Effector memory CD8-positive, alpha-beta T cell (primary cell): ENCODE data around the gene PIM3.
A peak's percentile ranks its signal among the peaks of the same experiment; 100 is the strongest.

ENCODE experiments used
- ATAC-seq: fragments of 150-1000 bp; cut with Tn5 transposase; replicated peaks from 2 replicates; pipeline ENCODE4 v1.10.0; 2021; ENCODE audit warnings: mild to moderate bottlenecking, moderate library complexity
- DNase-seq, 3 experiments: peaks; one replicate each; pipeline ENCODE4 v3.0.0; 2021
- H3K27ac Mint-ChIP-seq, 2 donors: one replicate each; pipeline ENCODE4 v1.8.0; 2022; ENCODE audit warnings: mild to moderate bottlenecking in 2 of 2, mixed read lengths in 2 of 2, moderate library complexity in 2 of 2
- H3K27me3 Mint-ChIP-seq, 2 donors: one replicate each; pipeline ENCODE4 v1.8.0; 2022; ENCODE audit warnings: mixed read lengths in 2 of 2
- H3K36me3 Mint-ChIP-seq: one replicate; pipeline ENCODE4 v1.8.0; 2022; ENCODE audit warnings: mild to moderate bottlenecking, moderate library complexity, mixed read lengths; ENCODE audit not compliant: insufficient read depth
- H3K4me1 Mint-ChIP-seq, 2 donors: one replicate each; pipeline ENCODE4 v1.8.0; 2022; ENCODE audit warnings: low read depth in 2 of 2, mixed read lengths in 2 of 2
- H3K4me3 Mint-ChIP-seq, 2 donors: one replicate each; pipeline ENCODE4 v1.8.0; 2022; ENCODE audit warnings: mild to moderate bottlenecking in 2 of 2, mixed read lengths in 2 of 2, moderate library complexity in 2 of 2
- H3K9me3 Mint-ChIP-seq, 2 donors: one replicate each; pipeline ENCODE4 v1.8.0; 2022; ENCODE audit warnings: mixed read lengths in 2 of 2
- total RNA-seq, 9 experiments: gene quantifications; one replicate each; lab custom pipeline; 2026; lab: John Stamatoyannopoulos, UW

The PIM3 gene
- total RNA-seq, result 57.2 to 576 (median 197) reads per million in 9 experiments

DNA sequence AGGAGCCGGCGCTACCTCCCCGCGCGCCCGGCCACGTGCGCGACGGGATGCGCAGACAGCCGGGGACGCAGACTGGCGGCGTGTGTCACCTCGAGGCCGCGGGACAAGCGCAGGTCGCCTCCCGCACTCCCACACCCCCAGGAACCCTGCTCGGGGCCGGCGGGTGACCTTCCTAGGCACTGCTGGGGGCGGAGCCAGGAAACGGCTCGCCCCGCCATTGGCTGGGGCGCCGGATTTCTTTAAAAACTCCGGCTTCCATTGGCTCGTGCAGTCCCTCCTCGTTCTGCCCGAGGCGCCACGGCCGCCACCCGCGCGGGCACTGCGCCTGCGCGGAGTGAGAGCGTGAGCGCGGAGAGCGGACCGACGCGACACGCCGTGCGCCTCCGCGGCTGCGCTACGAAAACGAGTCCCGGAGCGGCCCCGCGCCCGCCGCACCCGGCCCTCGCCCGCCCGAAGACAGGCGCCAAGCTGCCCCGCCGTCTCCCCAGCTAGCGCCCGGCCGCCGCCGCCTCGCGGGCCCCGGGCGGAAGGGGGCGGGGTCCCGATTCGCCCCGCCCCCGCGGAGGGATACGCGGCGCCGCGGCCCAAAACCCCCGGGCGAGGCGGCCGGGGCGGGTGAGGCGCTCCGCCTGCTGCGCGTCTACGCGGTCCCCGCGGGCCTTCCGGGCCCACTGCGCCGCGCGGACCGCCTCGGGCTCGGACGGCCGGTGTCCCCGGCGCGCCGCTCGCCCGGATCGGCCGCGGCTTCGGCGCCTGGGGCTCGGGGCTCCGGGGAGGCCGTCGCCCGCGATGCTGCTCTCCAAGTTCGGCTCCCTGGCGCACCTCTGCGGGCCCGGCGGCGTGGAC, at the start of gene PIM3:
PIM3 (plus strand) TSS at position 614 of the 846 bp plus-strand sequence; CDS start at position 790, 176 bp downstream.
- DNase-seq, result peak; percentile 81 to 84 (median 82)
- H3K9me3 Mint-ChIP-seq, result no peaks in the 10 kb centered on the region
- peak within 1 kb of the TSS; percentile 96 to 98 for H3K27ac Mint-ChIP-seq
- H3K4me3 Mint-ChIP-seq, result peak within 1 kb of the TSS; percentile 88 to 95
- peaks cover 72% of the 10 kb centered on the region for H3K36me3 Mint-ChIP-seq
- ATAC-seq, result peak; percentile 61
- no peaks in the 10 kb centered on the region for H3K27me3 Mint-ChIP-seq
- peaks cover 16 to 19% of the 10 kb centered on the region in 2 donors for H3K4me1 Mint-ChIP-seq

DNA sequence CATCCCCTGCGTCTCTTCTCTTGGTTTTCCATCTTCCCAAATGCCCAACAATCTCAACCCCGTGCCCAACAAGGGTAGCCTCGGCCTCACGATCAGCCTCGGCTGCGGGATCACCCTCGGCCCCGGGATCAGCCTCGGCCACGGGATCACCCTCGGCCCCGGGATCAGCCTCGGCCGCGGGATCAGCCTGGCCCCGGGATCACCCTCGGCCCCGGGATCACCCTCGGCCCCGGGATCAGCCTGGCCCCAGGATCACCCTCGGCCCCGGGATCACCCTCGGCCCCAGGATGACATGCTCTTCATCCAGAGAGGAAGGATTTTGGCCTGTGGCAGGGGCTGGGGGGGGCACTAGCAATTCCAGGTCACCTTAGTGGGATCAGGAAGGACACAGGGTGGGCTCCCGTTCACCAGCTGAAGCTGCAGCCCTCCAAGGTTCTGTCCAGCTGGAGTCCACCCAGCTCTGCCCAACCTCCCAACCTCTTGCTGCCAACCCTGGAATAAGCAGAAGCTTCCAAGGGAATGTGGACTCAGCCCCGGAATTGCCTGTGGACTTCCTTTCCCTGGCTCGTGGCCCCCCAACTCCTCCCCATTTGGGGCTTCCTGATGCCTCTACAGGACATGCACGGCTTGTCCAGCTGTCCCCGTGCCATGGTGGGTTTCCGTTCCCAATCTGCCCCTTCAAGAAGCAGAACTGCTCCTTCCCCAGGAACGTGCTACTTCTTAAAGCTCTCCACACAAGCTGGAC, 48.5 kb upstream of the PIM3 start:
- Mint-ChIP-seq H3K27me3 (no peaks in the 10 kb centered on the region), H3K9me3 (no peaks in the 10 kb centered on the region), H3K4me1 (peaks cover 11 to 18% of the 10 kb centered on the region in 2 donors), H3K4me3 (no peak overlapping the region), H3K27ac (no peak overlapping the region), H3K36me3 (peaks cover 35% of the 10 kb centered on the region)
- ATAC-seq (no peak), DNase-seq (no peak)

DNA sequence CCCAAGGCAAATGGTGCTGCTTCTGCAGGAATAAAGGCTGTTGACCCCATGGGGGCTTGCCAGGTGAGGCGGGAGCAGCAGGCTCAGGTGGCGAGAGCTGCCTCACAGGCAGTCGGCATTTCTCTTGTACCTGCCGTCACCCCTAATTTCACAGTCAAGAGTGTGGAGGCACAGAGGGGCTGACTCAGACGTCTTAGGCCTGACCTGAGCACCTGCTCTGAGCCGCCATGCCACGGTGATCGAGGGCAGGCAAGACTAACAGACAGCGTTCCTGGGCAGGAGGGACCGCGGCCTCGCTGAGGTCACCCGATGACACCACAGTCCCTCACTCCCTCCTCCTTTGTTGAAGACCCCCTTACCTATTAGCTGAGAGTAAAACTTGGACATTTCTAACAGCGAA, 47.5 kb upstream of the PIM3 start:
- Mint-ChIP-seq H3K9me3 (no peaks in the 10 kb centered on the region), H3K27me3 (no peaks in the 10 kb centered on the region), H3K27ac (no peak overlapping the region), H3K4me1 (peaks cover 5 to 18% of the 10 kb centered on the region in 2 donors), H3K4me3 (no peak overlapping the region), H3K36me3 (peaks cover 27% of the 10 kb centered on the region)
- no peak for ATAC-seq
- DNase-seq, result no peak

DNA sequence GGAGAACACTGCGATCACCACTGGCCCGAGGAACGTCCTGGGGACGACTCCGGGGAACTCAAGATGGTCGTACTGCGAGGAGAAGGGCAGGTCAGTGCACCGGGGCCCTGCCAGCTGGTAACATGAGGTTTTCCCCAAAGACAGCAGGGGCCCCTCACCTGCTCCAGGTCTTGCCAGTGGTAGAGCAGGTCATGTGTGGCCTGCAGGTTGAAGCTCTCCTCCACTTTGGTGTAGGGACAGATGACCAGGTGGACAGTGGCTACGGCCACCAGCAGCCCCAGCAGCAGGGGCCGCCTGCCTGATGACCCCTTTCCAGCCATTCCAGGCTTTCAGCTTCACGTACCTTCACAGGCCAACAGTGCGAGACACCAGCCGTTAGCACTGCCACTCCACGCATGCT, 47.1 kb upstream of the PIM3 start:
- peaks cover 24% of the 10 kb centered on the region for H3K36me3 Mint-ChIP-seq
- ATAC-seq, result no peak
- H3K4me1 Mint-ChIP-seq, result peaks cover 5 to 18% of the 10 kb centered on the region in 2 donors
- no peak overlapping the region for H3K27ac Mint-ChIP-seq
- no peak for DNase-seq
- no peaks in the 10 kb centered on the region for H3K9me3 Mint-ChIP-seq
- H3K4me3 Mint-ChIP-seq, result no peak overlapping the region
- H3K27me3 Mint-ChIP-seq, result no peaks in the 10 kb centered on the region

DNA sequence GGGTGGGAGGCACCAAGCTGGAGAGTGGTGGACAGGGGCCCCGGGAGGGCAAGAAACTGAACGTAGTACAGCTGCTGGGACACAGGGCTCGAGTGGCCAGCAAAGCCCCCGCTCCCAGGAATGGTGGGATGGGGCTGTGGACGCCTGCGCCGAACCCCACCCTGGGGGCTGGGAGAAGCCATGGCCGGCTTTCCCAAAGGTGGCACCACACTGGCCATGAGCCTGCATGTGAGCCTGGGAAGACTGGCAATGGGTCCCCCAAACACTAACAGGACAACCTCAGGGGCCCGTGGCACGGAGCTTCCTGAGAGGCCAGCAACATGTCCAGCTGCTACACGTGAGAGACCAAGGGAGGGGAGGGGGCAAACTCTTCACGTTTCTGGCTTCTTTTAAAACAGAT, 46.3 kb upstream of the PIM3 start:
- H3K27me3 Mint-ChIP-seq, result no peaks in the 10 kb centered on the region
- DNase-seq (no peak), ATAC-seq (no peak)
- H3K4me3 Mint-ChIP-seq, result no peak overlapping the region
- no peak overlapping the region for H3K27ac Mint-ChIP-seq
- H3K36me3 Mint-ChIP-seq, result peaks cover 19% of the 10 kb centered on the region
- no peaks in the 10 kb centered on the region for H3K9me3 Mint-ChIP-seq
- peaks cover 5 to 18% of the 10 kb centered on the region in 2 donors for H3K4me1 Mint-ChIP-seq

DNA sequence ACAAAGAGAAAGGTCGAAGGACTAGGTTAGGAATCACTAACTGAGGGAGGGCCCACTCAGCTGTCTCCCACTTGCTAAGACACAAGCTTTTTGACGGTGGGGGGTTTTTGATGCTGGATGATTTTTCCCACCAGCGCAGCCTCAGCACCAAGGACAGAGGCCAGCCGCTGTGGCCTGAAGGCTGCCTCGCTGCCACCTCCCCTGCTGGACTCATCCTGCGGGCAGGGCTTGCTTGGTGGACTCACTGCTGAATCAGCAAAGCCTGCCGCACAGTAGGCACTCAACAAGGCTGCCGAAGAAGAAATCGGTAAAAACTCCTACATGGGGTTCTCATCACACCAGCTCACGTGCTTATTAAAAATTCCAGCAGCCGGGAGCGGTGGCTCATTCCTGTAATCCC, 45.0 kb upstream of the PIM3 start:
- Mint-ChIP-seq H3K4me1 (peaks cover 12 to 21% of the 10 kb centered on the region in 2 donors), H3K4me3 (no peak overlapping the region), H3K9me3 (no peaks in the 10 kb centered on the region), H3K36me3 (peaks cover 20% of the 10 kb centered on the region), H3K27me3 (no peaks in the 10 kb centered on the region), H3K27ac (no peak overlapping the region)
- no peak for DNase-seq
- no peak for ATAC-seq

DNA sequence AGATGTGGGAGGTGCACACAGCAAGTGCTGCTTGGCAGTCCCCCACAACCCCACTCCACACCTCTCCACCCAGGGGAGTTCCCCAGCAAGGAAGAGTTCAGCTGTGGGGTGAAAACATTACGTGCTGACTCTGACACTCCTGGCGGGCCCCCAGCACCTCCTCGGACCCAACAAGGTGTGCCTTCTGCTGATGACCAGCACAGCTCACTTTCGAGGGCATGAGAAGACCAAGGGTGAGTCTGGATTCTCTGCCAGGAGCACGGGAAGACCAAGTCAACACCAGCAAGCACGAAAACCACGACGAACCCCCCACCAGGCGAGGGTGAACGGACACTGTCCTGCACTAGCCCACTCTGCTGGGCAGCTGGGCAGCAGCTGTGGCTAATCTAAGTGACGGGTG, 43.7 kb upstream of the PIM3 start:
- Mint-ChIP-seq H3K27ac (peak overlapping the region; percentile 20 to 79), H3K4me1 (peaks cover 12 to 20% of the 10 kb centered on the region in 2 donors), H3K4me3 (peak overlapping the region; percentile 85 to 92), H3K27me3 (no peaks in the 10 kb centered on the region), H3K36me3 (peaks cover 16% of the 10 kb centered on the region), H3K9me3 (no peaks in the 10 kb centered on the region)
- no peak for ATAC-seq
- no peak for DNase-seq

DNA sequence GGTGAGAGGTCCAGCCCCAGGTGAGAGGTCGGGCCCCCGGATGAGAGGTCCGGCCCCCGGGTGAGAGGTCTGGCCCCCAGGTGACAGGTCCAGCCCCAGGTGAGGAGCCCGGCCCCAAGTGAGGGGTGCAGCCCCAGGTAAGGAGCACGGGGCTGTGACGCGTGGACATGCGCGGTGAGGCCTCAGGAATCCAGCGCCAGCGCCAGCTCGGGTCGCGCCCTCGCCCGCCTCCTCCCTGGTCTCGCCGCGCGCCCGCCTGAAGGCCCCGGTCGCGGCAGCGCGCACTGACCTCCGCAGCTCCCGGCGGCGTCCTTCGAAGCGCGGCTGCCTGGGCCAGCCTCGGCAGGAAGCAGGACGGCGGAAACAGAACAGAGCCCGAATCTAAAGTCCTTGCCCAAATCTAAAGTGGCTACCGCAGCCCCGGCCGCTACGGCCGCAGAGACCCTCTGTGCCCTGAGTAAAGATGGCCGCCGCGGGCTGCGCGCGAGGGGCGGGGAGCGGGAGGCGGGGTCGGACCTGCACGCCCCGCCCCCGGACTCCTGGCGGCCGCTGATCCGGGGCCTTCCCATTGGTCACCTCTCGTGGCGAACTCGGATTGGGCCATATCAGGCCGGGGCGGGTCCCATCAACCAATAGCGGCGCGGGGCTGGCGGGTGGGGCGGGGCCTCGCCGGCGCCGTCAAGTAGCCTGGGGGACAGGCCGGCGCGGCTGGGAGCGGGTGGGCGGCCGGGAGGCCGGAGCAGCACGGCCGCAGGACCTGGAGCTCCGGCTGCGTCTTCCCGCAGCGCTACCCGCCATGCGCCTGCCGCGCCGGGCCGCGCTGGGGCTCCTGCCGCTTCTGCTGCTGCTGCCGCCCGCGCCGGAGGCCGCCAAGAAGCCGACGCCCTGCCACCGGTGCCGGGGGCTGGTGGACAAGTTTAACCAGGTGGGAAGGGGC, 42.3 kb upstream of the PIM3 start, which contains the start of the genes ALG12 and CRELD2:
ALG12 (minus strand) TSS at position 465 of the 937 bp plus-strand sequence. CDS start 4,673 bp downstream, outside the sequence.
CRELD2 (plus strand) TSS at position 661 of the 937 bp plus-strand sequence; CDS start at position 797, 136 bp downstream.
- Mint-ChIP-seq H3K27me3 (no peaks in the 10 kb centered on the region), H3K4me3 (peak within 1 kb of the TSS; percentile 85 to 92), H3K27ac (peak within 1 kb of the TSS; percentile 71 to 79), H3K36me3 (peaks cover 9% of the 10 kb centered on the region), H3K9me3 (no peaks in the 10 kb centered on the region), H3K4me1 (peaks cover 12 to 20% of the 10 kb centered on the region in 2 donors)
- DNase-seq (peak; percentile 94 to 95 (median 94)), ATAC-seq (peak; percentile 95)

DNA sequence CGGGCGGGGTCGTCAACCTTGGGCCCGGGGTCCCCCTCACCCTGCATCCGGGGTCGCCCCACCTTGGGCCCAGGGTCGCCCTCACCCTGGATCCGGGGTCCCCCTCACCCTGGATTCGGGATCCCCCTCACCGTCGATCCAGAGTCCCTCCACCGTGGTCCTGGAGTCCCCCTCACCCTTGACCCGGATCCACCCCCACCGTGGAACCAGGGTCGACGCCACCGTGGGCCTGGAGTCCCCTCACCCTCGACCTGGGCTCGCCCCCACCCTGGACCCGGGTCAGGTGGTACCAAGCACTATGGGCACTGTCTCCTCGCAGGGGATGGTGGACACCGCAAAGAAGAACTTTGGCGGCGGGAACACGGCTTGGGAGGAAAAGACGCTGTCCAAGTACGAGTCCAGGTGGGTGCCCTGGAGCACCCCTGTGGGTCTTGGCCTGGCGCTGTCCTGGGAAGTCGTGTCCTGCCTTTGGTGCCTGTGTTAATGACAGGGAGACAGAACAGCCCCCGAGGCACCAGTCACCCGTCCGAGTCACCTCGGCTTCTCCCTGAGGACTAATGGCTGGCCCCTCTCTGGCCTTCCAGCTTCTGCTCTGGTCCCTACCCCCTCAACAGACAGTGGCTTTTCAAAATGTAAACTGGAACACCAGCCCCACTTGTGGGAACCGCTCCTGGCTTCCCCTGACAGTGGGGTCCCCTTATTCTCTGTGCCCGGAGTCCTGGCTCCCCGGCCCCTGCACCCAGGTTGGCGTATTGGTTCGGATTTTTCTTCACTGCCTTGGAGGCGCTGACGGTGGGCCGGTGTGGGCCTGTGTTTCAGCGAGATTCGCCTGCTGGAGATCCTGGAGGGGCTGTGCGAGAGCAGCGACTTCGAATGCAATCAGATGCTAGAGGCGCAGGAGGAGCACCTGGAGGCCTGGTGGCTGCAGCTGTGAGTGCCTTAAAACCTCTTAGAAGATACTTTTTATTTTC, 41.4 kb upstream of the PIM3 start:
- Mint-ChIP-seq H3K4me1 (peaks cover 12 to 20% of the 10 kb centered on the region in 2 donors), H3K27ac (peak overlapping the region in 1 of 2 donors; percentile 31), H3K27me3 (no peaks in the 10 kb centered on the region), H3K4me3 (peak overlapping the region; percentile 70 to 73), H3K9me3 (no peaks in the 10 kb centered on the region), H3K36me3 (peaks cover 9% of the 10 kb centered on the region)
- DNase-seq (no peak), ATAC-seq (no peak)

DNA sequence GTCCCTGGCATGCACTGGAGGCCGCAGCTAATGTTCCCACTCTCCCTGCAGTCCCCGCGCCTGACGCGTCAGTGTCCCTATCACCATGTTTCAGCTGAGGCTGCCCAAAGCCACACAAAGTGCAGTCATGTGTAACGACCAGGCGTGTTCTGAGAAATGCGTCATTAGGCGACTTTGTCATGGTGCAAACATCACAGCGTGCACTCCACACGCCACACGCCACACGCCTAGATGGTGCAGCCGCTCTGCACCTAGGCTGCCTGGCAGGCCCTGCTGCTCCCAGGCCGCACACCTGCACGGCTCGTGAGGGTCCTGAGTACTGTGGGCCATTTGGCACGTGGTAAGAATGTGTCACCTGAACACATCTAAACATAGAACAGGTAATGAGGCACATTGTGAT, 39.7 kb upstream of the PIM3 start:
- Mint-ChIP-seq H3K27ac (no peak overlapping the region), H3K36me3 (peaks cover 15% of the 10 kb centered on the region), H3K4me3 (peak overlapping the region; percentile 8 to 49), H3K9me3 (no peaks in the 10 kb centered on the region), H3K27me3 (no peaks in the 10 kb centered on the region), H3K4me1 (peaks cover 20 to 29% of the 10 kb centered on the region in 2 donors)
- DNase-seq, result no peak
- ATAC-seq, result no peak

DNA sequence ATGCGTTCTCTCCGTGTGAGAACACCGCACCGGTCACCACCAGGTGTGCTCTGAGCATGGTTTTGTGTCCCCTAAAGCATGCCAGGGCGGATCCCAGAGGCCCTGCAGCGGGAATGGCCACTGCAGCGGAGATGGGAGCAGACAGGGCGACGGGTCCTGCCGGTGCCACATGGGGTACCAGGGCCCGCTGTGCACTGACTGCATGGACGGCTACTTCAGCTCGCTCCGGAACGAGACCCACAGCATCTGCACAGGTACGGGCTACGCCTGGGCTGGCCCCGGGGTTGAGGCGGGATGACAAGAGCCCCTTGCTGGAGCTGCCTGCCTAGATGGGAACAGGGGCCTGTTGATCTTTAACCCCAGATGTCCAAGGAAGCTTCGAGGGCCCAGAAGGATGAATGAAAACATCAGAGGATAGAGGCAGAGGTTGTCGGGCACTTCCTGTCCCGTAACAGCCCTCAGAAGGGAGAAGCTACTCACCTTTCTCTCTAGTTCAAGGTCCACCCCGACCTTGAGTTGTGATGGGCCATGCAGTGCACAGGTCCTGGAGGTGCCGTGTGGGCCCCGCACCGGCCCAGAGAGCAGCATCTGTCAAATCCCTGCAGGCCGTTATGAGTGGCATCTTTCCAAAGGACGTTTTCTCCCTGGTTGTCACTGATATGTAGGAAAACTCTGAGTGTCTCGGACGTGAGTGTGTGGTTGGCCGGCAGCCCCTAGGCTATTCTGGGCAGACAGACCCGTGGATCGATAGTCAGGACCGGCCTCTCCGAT, 38.9 kb upstream of the PIM3 start:
- ATAC-seq (no peak), DNase-seq (no peak)
- Mint-ChIP-seq H3K9me3 (no peaks in the 10 kb centered on the region), H3K4me3 (no peak overlapping the region), H3K36me3 (peaks cover 14% of the 10 kb centered on the region), H3K27me3 (no peaks in the 10 kb centered on the region), H3K4me1 (peaks cover 25 to 28% of the 10 kb centered on the region in 2 donors), H3K27ac (no peak overlapping the region)
